Osteoblast (primary cell): ENCODE measurements around the gene ASB18. TPM values are rescaled to one million over a fixed set of nuclear protein-coding genes. Genes with fewer than 3 reads are reported as not detected.

Source experiments
- DNase-seq: peaks from one replicate; pipeline ENCODE4 v3.0.0; 2011; ENCODE audit warnings: low spot score, mixed read lengths; ENCODE audit not compliant: insufficient read length; ENCODE audit errors: missing footprints
- H2AFZ ChIP-seq: 2 replicates; pipeline ENCODE4 v1.6.0; 2011; ENCODE audit warnings: mild to moderate bottlenecking, low read length
- H3K27ac ChIP-seq: 2 replicates; pipeline ENCODE4 v1.5.1; 2011; ENCODE audit warnings: mild to moderate bottlenecking, low read depth, low read length, moderate library complexity
- H3K27me3 ChIP-seq: 2 replicates; pipeline ENCODE4 v1.6.0; 2012; ENCODE audit warnings: mild to moderate bottlenecking, control low read depth, inconsistent platforms, low read length, moderate library complexity; ENCODE audit not compliant: insufficient read depth
- H3K36me3 ChIP-seq: 2 replicates; pipeline ENCODE4 v1.5.1; 2011; ENCODE audit warnings: mild to moderate bottlenecking, low read length, control low read depth, moderate library complexity; ENCODE audit not compliant: insufficient read depth
- H3K4me1 ChIP-seq: 2 replicates; pipeline ENCODE4 v1.5.1; 2011; ENCODE audit warnings: mild to moderate bottlenecking, low read length, control low read depth, moderate library complexity; ENCODE audit not compliant: insufficient read depth
- H3K4me2 ChIP-seq: 2 replicates; pipeline ENCODE4 v1.6.0; 2011; ENCODE audit warnings: mild to moderate bottlenecking, low read length; ENCODE audit not compliant: insufficient read depth
- H3K4me3 ChIP-seq: fragments of 200-600 bp; sonication (generic); 3 replicates; pipeline ENCODE4 v1.5.1; 2012; ENCODE audit warnings: mild to moderate bottlenecking, low read length, inconsistent platforms; ENCODE audit not compliant: insufficient read depth
- H3K79me2 ChIP-seq: 2 replicates; pipeline ENCODE4 v1.6.0; 2012; ENCODE audit warnings: mild to moderate bottlenecking, low read length, control low read depth, inconsistent platforms; ENCODE audit not compliant: insufficient read depth
- H3K9me3 ChIP-seq: 2 replicates; pipeline ENCODE4 v1.5.1; 2011; ENCODE audit warnings: low read depth, low read length, control low read depth
- H4K20me1 ChIP-seq: 2 replicates; pipeline ENCODE4 v1.6.0; 2012; ENCODE audit warnings: mild to moderate bottlenecking, low read length, control low read depth; ENCODE audit not compliant: insufficient read depth
- total RNA-seq: library from RNA; depleted of rRNA; stranded (reverse); fragments of >200 nt; gene quantifications from 2 replicates; pipeline ENCODE4 v1.2.3, GENCODE V29; 2012
- TF ChIP-seq, protein P1 (sequence below): IDR thresholded peaks from 2 replicates; pipeline ENCODE4 v1.5.1; 2011; ENCODE audit warnings: mild to moderate bottlenecking, low read depth, low read length, moderate library complexity; ENCODE audit errors: extremely low read depth

Gene ASB18
- total RNA-seq, 1 donor = not detected

DNA sequence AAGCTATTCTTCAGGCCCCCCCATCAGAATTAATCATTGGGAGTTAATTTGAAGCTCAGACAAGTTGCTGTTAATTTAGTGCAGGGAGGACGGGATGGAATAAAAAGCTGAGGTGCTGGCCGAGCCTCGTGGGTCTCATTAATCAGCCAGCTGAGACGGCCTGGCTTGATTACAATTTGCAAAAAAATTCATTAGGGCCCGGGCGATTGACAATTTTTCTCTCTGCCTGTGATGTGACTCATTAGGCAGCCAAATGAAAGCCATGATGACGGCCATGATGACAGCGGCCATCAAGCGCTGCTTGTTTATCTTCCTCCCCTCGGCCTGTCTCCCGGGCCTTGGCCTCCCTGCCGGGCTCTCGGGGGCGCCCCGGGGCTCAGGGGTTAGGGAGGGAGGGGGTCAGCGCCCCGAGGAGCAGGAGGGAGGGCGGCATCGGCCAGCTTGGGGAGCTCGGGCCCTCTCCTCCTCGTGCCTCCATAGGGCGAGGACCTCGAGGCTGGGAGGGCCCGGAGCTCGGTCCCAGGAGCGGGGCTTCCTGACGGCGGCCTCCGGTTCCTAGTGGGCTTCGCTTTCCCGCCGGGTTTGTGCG lies 101.2 kb downstream of the ASB18 start:
- Histone ChIP-seq H3K36me3 (no peaks in the 10 kb centered on the region), H3K9me3 (no peaks in the 10 kb centered on the region), H3K79me2 (no peaks in the 10 kb centered on the region), H3K27ac (no peak overlapping the region), H3K4me1 (no peaks in the 10 kb centered on the region), H3K4me2 (no peak overlapping the region), H3K4me3 (no peak overlapping the region), H2AFZ (no peak overlapping the region), H4K20me1 (peaks cover 2% of the 10 kb centered on the region), H3K27me3 (peaks cover 54% of the 10 kb centered on the region)
- TF ChIP-seq, protein P1, sequence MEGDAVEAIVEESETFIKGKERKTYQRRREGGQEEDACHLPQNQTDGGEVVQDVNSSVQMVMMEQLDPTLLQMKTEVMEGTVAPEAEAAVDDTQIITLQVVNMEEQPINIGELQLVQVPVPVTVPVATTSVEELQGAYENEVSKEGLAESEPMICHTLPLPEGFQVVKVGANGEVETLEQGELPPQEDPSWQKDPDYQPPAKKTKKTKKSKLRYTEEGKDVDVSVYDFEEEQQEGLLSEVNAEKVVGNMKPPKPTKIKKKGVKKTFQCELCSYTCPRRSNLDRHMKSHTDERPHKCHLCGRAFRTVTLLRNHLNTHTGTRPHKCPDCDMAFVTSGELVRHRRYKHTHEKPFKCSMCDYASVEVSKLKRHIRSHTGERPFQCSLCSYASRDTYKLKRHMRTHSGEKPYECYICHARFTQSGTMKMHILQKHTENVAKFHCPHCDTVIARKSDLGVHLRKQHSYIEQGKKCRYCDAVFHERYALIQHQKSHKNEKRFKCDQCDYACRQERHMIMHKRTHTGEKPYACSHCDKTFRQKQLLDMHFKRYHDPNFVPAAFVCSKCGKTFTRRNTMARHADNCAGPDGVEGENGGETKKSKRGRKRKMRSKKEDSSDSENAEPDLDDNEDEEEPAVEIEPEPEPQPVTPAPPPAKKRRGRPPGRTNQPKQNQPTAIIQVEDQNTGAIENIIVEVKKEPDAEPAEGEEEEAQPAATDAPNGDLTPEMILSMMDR = no peak
- peak; percentile 85 for DNase-seq

DNA sequence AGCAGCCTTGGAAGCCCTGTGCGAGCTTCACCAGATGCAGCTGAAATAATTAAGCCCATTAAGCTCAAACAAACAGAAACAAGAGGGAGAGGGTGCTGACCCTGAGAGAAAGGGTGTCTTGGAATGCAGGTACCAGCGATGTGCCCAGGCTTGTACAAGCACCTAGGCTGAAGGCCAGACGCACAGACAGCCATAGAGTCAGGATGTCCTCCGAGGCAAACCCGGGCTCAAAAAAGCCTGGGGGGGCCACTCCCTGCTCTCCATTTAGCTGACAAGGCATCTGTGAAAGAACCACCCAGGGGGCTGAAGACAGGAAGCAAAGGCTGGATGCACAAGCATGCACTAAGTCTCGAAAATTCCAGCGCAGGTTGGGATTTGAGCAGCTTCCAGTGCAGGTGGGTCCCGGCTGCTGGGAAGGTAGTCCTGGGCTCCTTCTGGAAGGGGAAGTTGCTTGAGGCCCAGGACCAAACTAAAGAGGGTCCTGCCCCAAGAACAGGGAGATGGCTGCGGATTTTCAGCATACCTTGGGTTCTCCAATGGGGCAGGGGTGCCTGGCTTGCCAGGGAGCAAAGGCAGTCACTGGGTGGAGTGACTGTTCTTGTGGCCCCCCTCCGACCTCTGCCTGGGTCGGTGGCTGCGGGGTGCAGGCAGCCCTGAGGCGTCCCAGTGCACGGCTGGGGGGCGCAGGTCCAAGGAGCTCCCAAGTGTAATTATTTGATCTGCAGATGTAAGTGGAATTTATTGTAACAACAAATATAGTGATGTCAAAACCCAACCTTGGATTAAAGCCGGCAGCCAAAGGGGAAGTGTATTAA lies 102.0 kb downstream of the ASB18 start:
- Histone ChIP-seq H3K79me2 (no peaks in the 10 kb centered on the region), H3K9me3 (no peaks in the 10 kb centered on the region), H3K4me2 (no peak overlapping the region), H3K27me3 (peaks cover 54% of the 10 kb centered on the region), H4K20me1 (peaks cover 2% of the 10 kb centered on the region), H2AFZ (no peak overlapping the region), H3K36me3 (no peaks in the 10 kb centered on the region), H3K4me1 (no peaks in the 10 kb centered on the region), H3K27ac (no peak overlapping the region), H3K4me3 (no peak overlapping the region)
- DNase-seq = peak; percentile 89
- TF ChIP-seq, protein P1 = no peak

DNA sequence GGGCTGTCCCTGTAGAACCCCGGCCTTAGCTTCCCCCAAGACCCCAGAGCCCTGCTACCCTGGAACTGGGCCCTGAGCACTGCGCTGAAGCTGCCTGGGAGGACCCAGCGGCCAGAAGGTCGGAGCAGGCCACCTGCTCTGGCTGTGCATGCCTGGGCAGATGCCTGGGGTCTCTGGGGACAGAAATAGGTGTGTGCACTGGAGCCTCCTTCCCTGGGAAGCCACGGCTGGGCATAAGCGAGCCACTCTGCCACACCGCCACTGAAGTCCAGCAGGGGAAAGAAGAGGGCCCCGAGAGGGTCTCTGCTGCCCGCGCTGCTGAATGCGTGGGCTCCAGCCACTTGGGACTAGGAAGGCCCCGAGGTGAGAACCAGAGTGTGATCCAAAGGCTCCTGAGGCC lies 102.7 kb downstream of the ASB18 start:
- no peak overlapping the region for H2AFZ ChIP-seq
- H3K9me3 ChIP-seq = no peaks in the 10 kb centered on the region
- TF ChIP-seq, protein P1 = no peak
- H3K4me2 ChIP-seq = no peak overlapping the region
- H3K4me3 ChIP-seq = no peak overlapping the region
- H3K27me3 ChIP-seq = peaks cover 47% of the 10 kb centered on the region
- no peaks in the 10 kb centered on the region for H3K4me1 ChIP-seq
- DNase-seq = peak; percentile 59
- H4K20me1 ChIP-seq = no peaks in the 10 kb centered on the region
- H3K27ac ChIP-seq = no peak overlapping the region
- no peaks in the 10 kb centered on the region for H3K79me2 ChIP-seq
- H3K36me3 ChIP-seq = no peaks in the 10 kb centered on the region

DNA sequence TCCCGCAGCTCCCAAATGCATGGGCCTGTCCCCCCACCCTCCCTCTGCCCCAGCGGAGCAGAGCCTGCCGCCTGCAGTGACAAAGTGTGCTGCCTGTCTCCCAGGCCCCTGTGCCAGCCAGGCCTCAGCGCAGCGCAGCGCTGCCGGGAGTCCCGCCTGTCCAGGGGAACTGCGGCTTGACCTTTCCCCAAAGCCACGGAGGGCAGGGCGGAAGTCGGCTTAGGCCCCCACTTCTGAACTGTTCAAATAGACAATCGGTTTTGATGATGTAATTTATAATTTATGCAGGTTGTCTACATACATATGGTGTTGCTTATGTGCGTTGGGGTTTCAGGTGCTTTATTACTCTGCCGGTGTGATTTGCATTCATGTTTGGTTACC lies 103.1 kb downstream of the ASB18 start:
- peaks cover 42% of the 10 kb centered on the region for H3K27me3 ChIP-seq
- H3K27ac ChIP-seq = no peak overlapping the region
- H3K4me1 ChIP-seq = no peaks in the 10 kb centered on the region
- H3K4me2 ChIP-seq = no peak overlapping the region
- no peaks in the 10 kb centered on the region for H3K36me3 ChIP-seq
- H3K4me3 ChIP-seq = no peak overlapping the region
- no peaks in the 10 kb centered on the region for H3K79me2 ChIP-seq
- no peaks in the 10 kb centered on the region for H3K9me3 ChIP-seq
- no peaks in the 10 kb centered on the region for H4K20me1 ChIP-seq
- DNase-seq = peak; percentile 80
- no peak overlapping the region for H2AFZ ChIP-seq
- TF ChIP-seq, protein P1 = no peak
